T-helper 2 cell treated with Interferon-gamma antibody and Interleukin-4, amounts not matched to agents 5 μg/mL and 100 μg/mL, for 36 hours (primary cell): ENCODE results near the gene NME3.

ENCODE experiments used
- DNase-seq: peaks from one replicate; pipeline ENCODE4 v3.0.0; 2021; ENCODE audit warnings: low spot score
- H3K27ac Mint-ChIP-seq: one replicate; pipeline ENCODE4 v1.8.0; 2021; ENCODE audit warnings: mild to moderate bottlenecking, mixed read lengths
- H3K27me3 Mint-ChIP-seq: one replicate; pipeline ENCODE4 v1.8.0; 2021; ENCODE audit warnings: low read depth, mixed read lengths
- H3K36me3 Mint-ChIP-seq: one replicate; pipeline ENCODE4 v1.8.0; 2021; ENCODE audit warnings: low read depth, mixed read lengths
- H3K4me1 Mint-ChIP-seq: one replicate; pipeline ENCODE4 v1.8.0; 2021; ENCODE audit warnings: low read depth, mixed read lengths
- H3K4me3 Mint-ChIP-seq: one replicate; pipeline ENCODE4 v1.8.0; 2022; ENCODE audit warnings: mild to moderate bottlenecking, moderate library complexity, mixed read lengths
- H3K9me3 Mint-ChIP-seq: one replicate; pipeline ENCODE4 v1.8.0; 2021; ENCODE audit warnings: mixed read lengths

The NME3 gene

GRCh38 chr16:1764971-1765370 is 6.4 kb downstream of the NME3 start:
- Mint-ChIP-seq H3K36me3 (peaks cover 18% of the 10 kb centered on the region), H3K27me3 (no peaks in the 10 kb centered on the region), H3K4me1 (no peaks in the 10 kb centered on the region), H3K27ac (no peak overlapping the region), H3K9me3 (no peaks in the 10 kb centered on the region), H3K4me3 (no peak overlapping the region)
- DNase-seq: no peak

- H3K4me1 Mint-ChIP-seq: no peaks in the 10 kb centered on the region
- DNase-seq: no peak
- no peak overlapping the region for H3K4me3 Mint-ChIP-seq
- no peak overlapping the region for H3K27ac Mint-ChIP-seq
- peaks cover 18% of the 10 kb centered on the region for H3K36me3 Mint-ChIP-seq
- H3K9me3 Mint-ChIP-seq: no peaks in the 10 kb centered on the region
- no peaks in the 10 kb centered on the region for H3K27me3 Mint-ChIP-seq
Observed at GRCh38 chr16:1763521-1764511, 7.5 kb downstream of the NME3 start.

GRCh38 chr16:1762879-1763520 is 8.3 kb downstream of the NME3 start:
- Mint-ChIP-seq H3K36me3 (peaks cover 15% of the 10 kb centered on the region), H3K4me1 (no peaks in the 10 kb centered on the region), H3K27ac (no peak overlapping the region), H3K4me3 (no peak overlapping the region), H3K27me3 (no peaks in the 10 kb centered on the region), H3K9me3 (no peaks in the 10 kb centered on the region)
- DNase-seq: no peak

GRCh38 chr16:1762196-1762878 is 9.0 kb downstream of the NME3 start:
- Mint-ChIP-seq H3K27me3 (no peaks in the 10 kb centered on the region), H3K4me3 (no peak overlapping the region), H3K36me3 (peaks cover 13% of the 10 kb centered on the region), H3K4me1 (peaks cover 3% of the 10 kb centered on the region), H3K27ac (no peak overlapping the region), H3K9me3 (no peaks in the 10 kb centered on the region)
- no peak for DNase-seq

- no peaks in the 10 kb centered on the region for H3K9me3 Mint-ChIP-seq
- peaks cover 8% of the 10 kb centered on the region for H3K4me1 Mint-ChIP-seq
- no peak overlapping the region for H3K27ac Mint-ChIP-seq
- H3K27me3 Mint-ChIP-seq: no peaks in the 10 kb centered on the region
- peaks cover 11% of the 10 kb centered on the region for H3K36me3 Mint-ChIP-seq
- no peak for DNase-seq
- no peak overlapping the region for H3K4me3 Mint-ChIP-seq
Observed at GRCh38 chr16:1761751-1762150, 9.6 kb downstream of the NME3 start.

- Mint-ChIP-seq H3K9me3 (no peaks in the 10 kb centered on the region), H3K4me3 (no peak overlapping the region), H3K27ac (no peak overlapping the region), H3K4me1 (peaks cover 10% of the 10 kb centered on the region), H3K27me3 (no peaks in the 10 kb centered on the region), H3K36me3 (peaks cover 8% of the 10 kb centered on the region)
- DNase-seq: no peak
Observed at GRCh38 chr16:1760911-1761310, 10.4 kb downstream of the NME3 start.

GRCh38 chr16:1759511-1759910 is 11.8 kb downstream of the NME3 start:
- Mint-ChIP-seq H3K27ac (no peak overlapping the region), H3K4me1 (peaks cover 10% of the 10 kb centered on the region), H3K4me3 (no peak overlapping the region), H3K27me3 (no peaks in the 10 kb centered on the region), H3K9me3 (no peaks in the 10 kb centered on the region), H3K36me3 (peaks cover 11% of the 10 kb centered on the region)
- DNase-seq: no peak

- no peak overlapping the region for H3K27ac Mint-ChIP-seq
- H3K4me1 Mint-ChIP-seq: peaks cover 10% of the 10 kb centered on the region
- H3K4me3 Mint-ChIP-seq: no peak overlapping the region
- DNase-seq: no peak
- no peaks in the 10 kb centered on the region for H3K27me3 Mint-ChIP-seq
- peaks cover 11% of the 10 kb centered on the region for H3K36me3 Mint-ChIP-seq
- no peaks in the 10 kb centered on the region for H3K9me3 Mint-ChIP-seq
Observed at GRCh38 chr16:1758923-1759322, 12.4 kb downstream of the NME3 start.

- Mint-ChIP-seq H3K27ac (peak overlapping the region; percentile 69), H3K9me3 (no peaks in the 10 kb centered on the region), H3K36me3 (peaks cover 11% of the 10 kb centered on the region), H3K4me1 (peaks cover 10% of the 10 kb centered on the region), H3K4me3 (no peak overlapping the region), H3K27me3 (no peaks in the 10 kb centered on the region)
- DNase-seq: no peak
Observed at GRCh38 chr16:1757714-1758461, 13.5 kb downstream of the NME3 start.

- Mint-ChIP-seq H3K9me3 (no peaks in the 10 kb centered on the region), H3K4me3 (no peak overlapping the region), H3K27me3 (no peaks in the 10 kb centered on the region), H3K4me1 (peaks cover 10% of the 10 kb centered on the region), H3K36me3 (peaks cover 7% of the 10 kb centered on the region), H3K27ac (no peak overlapping the region)
- DNase-seq: no peak
Observed at GRCh38 chr16:1754204-1754603, 17.1 kb downstream of the NME3 start.

GRCh38 chr16:1752853-1753252 is 18.5 kb downstream of the NME3 start:
- Mint-ChIP-seq H3K4me3 (no peak overlapping the region), H3K9me3 (no peaks in the 10 kb centered on the region), H3K36me3 (peaks cover 7% of the 10 kb centered on the region), H3K27me3 (no peaks in the 10 kb centered on the region), H3K4me1 (peaks cover 10% of the 10 kb centered on the region), H3K27ac (no peak overlapping the region)
- no peak for DNase-seq

- no peak for DNase-seq
- peaks cover 3% of the 10 kb centered on the region for H3K4me1 Mint-ChIP-seq
- no peaks in the 10 kb centered on the region for H3K9me3 Mint-ChIP-seq
- no peaks in the 10 kb centered on the region for H3K27me3 Mint-ChIP-seq
- peaks cover 7% of the 10 kb centered on the region for H3K36me3 Mint-ChIP-seq
- H3K27ac Mint-ChIP-seq: no peak overlapping the region
- no peak overlapping the region for H3K4me3 Mint-ChIP-seq
Observed at GRCh38 chr16:1751946-1752345, 19.4 kb downstream of the NME3 start.

- DNase-seq: no peak
- H3K27me3 Mint-ChIP-seq: no peaks in the 10 kb centered on the region
- H3K36me3 Mint-ChIP-seq: peaks cover 8% of the 10 kb centered on the region
- H3K4me1 Mint-ChIP-seq: no peaks in the 10 kb centered on the region
- no peak overlapping the region for H3K4me3 Mint-ChIP-seq
- no peaks in the 10 kb centered on the region for H3K9me3 Mint-ChIP-seq
- no peak overlapping the region for H3K27ac Mint-ChIP-seq
Observed at GRCh38 chr16:1749152-1750117, 21.9 kb downstream of the NME3 start.
